Neural cell (in vitro differentiated cells): ENCODE data around the gene SLC10A7. TPM values are rescaled to one million over a fixed set of nuclear protein-coding genes. Genes with fewer than 3 reads are reported as not detected.

ENCODE experiments used
- H2AFZ ChIP-seq: fragments of 200-600, 300-800 bp; sonication (generic), shearing (Covaris generic); 2 replicates; pipeline ENCODE4 v1.6.0; 2014; ENCODE audit warnings: low read depth, mild to moderate bottlenecking, antibody characterized with exemption, low read length, moderate library complexity
- H3F3A ChIP-seq: fragments of 200-600 bp; shearing (Covaris generic); 2 replicates; pipeline ENCODE4 v1.6.1; 2016; ENCODE audit warnings: mild to moderate bottlenecking, moderate library complexity, mixed read lengths, antibody characterized with exemption, low read length; ENCODE audit not compliant: insufficient read depth, poor library complexity, severe bottlenecking
- H3K27ac ChIP-seq: fragments of 200-600, 300-800 bp; sonication (generic), shearing (Covaris generic); 2 replicates; pipeline ENCODE4 v1.5.1; 2014; ENCODE audit warnings: mild to moderate bottlenecking, low read length, moderate library complexity
- H3K27me3 ChIP-seq: fragments of 300-800, 200-600 bp; sonication (generic), shearing (Covaris generic); 2 replicates; pipeline ENCODE4 v1.6.0; 2014; ENCODE audit warnings: mild to moderate bottlenecking, low read depth, low read length, moderate library complexity; ENCODE audit not compliant: insufficient read depth
- H3K36me3 ChIP-seq: fragments of 300-800, 200-600 bp; sonication (generic), shearing (Covaris generic); 2 replicates; pipeline ENCODE4 v1.5.1; 2014; ENCODE audit warnings: mild to moderate bottlenecking, antibody characterized with exemption, low read length, moderate library complexity; ENCODE audit not compliant: insufficient read depth
- H3K4me2 ChIP-seq: fragments of 300-800, 200-600 bp; sonication (generic), shearing (Covaris generic); 2 replicates; pipeline ENCODE4 v1.6.0; 2014; ENCODE audit warnings: mild to moderate bottlenecking, low read length
- H3K4me3 ChIP-seq: fragments of 300-800, 200-600 bp; sonication (generic), shearing (Covaris generic); 2 replicates; pipeline ENCODE4 v1.5.1; 2014; ENCODE audit warnings: mild to moderate bottlenecking, low read length, moderate library complexity
- H3K79me2 ChIP-seq: fragments of 200-600 bp; shearing (Covaris generic); replicated peaks from 2 replicates; pipeline ENCODE4 v1.6.0; 2014; ENCODE audit warnings: mild to moderate bottlenecking, low read length, moderate library complexity; ENCODE audit not compliant: insufficient read depth
- H3K9ac ChIP-seq: fragments of 300-800, 200-600 bp; sonication (generic), shearing (Covaris generic); 2 replicates; pipeline ENCODE4 v1.6.1; 2016; ENCODE audit warnings: mild to moderate bottlenecking, low read length, mixed read lengths
- H3K9me2 ChIP-seq: fragments of 200-600 bp; shearing (Covaris generic); 2 replicates; pipeline ENCODE4 v1.6.1; 2016; ENCODE audit warnings: mild to moderate bottlenecking, low read length, mixed read lengths; ENCODE audit not compliant: insufficient read depth
- H3K9me3 ChIP-seq: fragments of 200-600, 300-800 bp; sonication (generic), shearing (Covaris generic); 2 replicates; pipeline ENCODE4 v1.6.1; 2016; ENCODE audit warnings: mild to moderate bottlenecking, mixed run types, low read length, moderate library complexity, mixed read lengths
- H4K20me1 ChIP-seq: fragments of 200-600 bp; shearing (Covaris generic); 2 replicates; pipeline ENCODE4 v1.6.1; 2016; ENCODE audit warnings: mild to moderate bottlenecking, mixed run types; ENCODE audit not compliant: insufficient read depth
- EP300 ChIP-seq: fragments of 450-650 bp; conservative IDR thresholded peaks from 2 replicates; pipeline ENCODE4 v1.6.1; 2014; ENCODE audit warnings: antibody characterized with exemption, mild to moderate bottlenecking, moderate library complexity; ENCODE audit not compliant: poor library complexity, severe bottlenecking
- EZH2 ChIP-seq: fragments of 200-600, 300-800 bp; shearing (Covaris generic), sonication (generic); IDR thresholded peaks from 2 replicates; pipeline ENCODE4 v1.6.1; 2014; ENCODE audit warnings: antibody characterized with exemption, low read length, borderline replicate concordance, mild to moderate bottlenecking; ENCODE audit not compliant: insufficient read depth, poor library complexity, severe bottlenecking
- MXI1 ChIP-seq: fragments of 450-650 bp; conservative IDR thresholded peaks from 2 replicates; pipeline ENCODE4 v1.6.1; 2014; ENCODE audit warnings: antibody characterized with exemption, mild to moderate bottlenecking; ENCODE audit not compliant: poor library complexity, severe bottlenecking
- POLR2AphosphoS5 ChIP-seq: IDR thresholded peaks from 2 replicates; pipeline ENCODE4 v1.6.1; 2012
- RAD21 ChIP-seq: fragments of 450-650 bp; conservative IDR thresholded peaks from 2 replicates; pipeline ENCODE4 v1.6.1; 2014; ENCODE audit warnings: antibody characterized with exemption, mild to moderate bottlenecking, moderate library complexity
- REST ChIP-seq: IDR thresholded peaks from 2 replicates; pipeline ENCODE4 v1.6.1; 2012; ENCODE audit warnings: borderline replicate concordance
- SMC3 ChIP-seq: fragments of 450-650 bp; conservative IDR thresholded peaks from 2 replicates; pipeline ENCODE4 v1.6.1; 2014; ENCODE audit warnings: antibody characterized with exemption, mild to moderate bottlenecking, moderate library complexity; ENCODE audit not compliant: poor library complexity
- TAF1 ChIP-seq: IDR thresholded peaks from 2 replicates; pipeline ENCODE4 v1.6.1; 2012; ENCODE audit warnings: low read depth
- polyA plus RNA-seq: library from polyadenylated mRNA; depleted of rRNA; stranded (reverse); fragments of >200 nt; gene quantifications from 2 replicates; pipeline ENCODE4 v1.2.3, GENCODE V29; 2014
- TF ChIP-seq, protein P1 (sequence below): fragments of 450-650 bp; IDR thresholded peaks from 2 replicates; pipeline ENCODE4 v1.5.1; 2014; ENCODE audit warnings: antibody characterized with exemption, mild to moderate bottlenecking, moderate library complexity; ENCODE audit not compliant: poor library complexity, severe bottlenecking

SLC10A7 gene
- polyA plus RNA-seq, 1 donor from 2014 or later, result 5.5 TPM

- no peaks in the 10 kb centered on the region for H3K79me2 ChIP-seq
- H3K9ac ChIP-seq, result no peak overlapping the region
- H3K4me2 ChIP-seq, result no peak overlapping the region
- H3F3A ChIP-seq, result no peaks in the 10 kb centered on the region
- TF ChIP-seq SMC3, result no peak
- no peak for TF ChIP-seq RAD21
- no peak for TF ChIP-seq REST
- no peak for TF ChIP-seq EP300
- TF ChIP-seq POLR2AphosphoS5, result no peak
- no peak for TF ChIP-seq MXI1
- TF ChIP-seq, protein P1, sequence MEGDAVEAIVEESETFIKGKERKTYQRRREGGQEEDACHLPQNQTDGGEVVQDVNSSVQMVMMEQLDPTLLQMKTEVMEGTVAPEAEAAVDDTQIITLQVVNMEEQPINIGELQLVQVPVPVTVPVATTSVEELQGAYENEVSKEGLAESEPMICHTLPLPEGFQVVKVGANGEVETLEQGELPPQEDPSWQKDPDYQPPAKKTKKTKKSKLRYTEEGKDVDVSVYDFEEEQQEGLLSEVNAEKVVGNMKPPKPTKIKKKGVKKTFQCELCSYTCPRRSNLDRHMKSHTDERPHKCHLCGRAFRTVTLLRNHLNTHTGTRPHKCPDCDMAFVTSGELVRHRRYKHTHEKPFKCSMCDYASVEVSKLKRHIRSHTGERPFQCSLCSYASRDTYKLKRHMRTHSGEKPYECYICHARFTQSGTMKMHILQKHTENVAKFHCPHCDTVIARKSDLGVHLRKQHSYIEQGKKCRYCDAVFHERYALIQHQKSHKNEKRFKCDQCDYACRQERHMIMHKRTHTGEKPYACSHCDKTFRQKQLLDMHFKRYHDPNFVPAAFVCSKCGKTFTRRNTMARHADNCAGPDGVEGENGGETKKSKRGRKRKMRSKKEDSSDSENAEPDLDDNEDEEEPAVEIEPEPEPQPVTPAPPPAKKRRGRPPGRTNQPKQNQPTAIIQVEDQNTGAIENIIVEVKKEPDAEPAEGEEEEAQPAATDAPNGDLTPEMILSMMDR, result no peak
- TF ChIP-seq TAF1, result no peak
- no peak for TF ChIP-seq EZH2
- no peak overlapping the region for H3K4me3 ChIP-seq
- H3K9me2 ChIP-seq, result no peaks in the 10 kb centered on the region
- no peaks in the 10 kb centered on the region for H3K36me3 ChIP-seq
- no peaks in the 10 kb centered on the region for H4K20me1 ChIP-seq
- H2AFZ ChIP-seq, result no peak overlapping the region
- H3K27me3 ChIP-seq, result no peaks in the 10 kb centered on the region
- H3K9me3 ChIP-seq, result no peaks in the 10 kb centered on the region
- no peak overlapping the region for H3K27ac ChIP-seq
Measured at GRCh38 chr4:146244496-146244895, 277.2 kb downstream of the SLC10A7 start.

DNA sequence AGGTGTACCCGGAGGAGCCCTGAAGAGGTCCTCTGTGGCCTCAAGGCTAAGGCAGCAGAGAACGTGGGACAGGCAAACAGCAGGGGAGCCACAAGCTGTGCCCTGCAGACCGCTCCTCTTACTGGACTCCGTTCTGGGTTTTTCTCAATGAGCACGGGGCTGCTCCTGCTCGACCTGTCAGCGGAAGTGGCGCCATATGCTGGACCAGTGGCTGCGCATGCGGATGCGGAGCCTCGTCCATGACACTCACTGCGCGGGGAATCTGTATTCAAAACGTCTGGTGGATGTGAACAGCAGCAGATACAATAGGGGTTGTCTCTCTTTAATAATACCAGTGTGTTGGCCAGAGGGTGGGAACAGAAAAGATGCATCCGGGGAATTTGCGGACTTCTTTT is 277.9 kb downstream of the SLC10A7 start:
- H3K27me3 ChIP-seq, result no peaks in the 10 kb centered on the region
- H3K36me3 ChIP-seq, result no peaks in the 10 kb centered on the region
- TF ChIP-seq POLR2AphosphoS5 (no peak), EP300 (no peak), MXI1 (no peak), SMC3 (no peak), RAD21 (no peak), EZH2 (no peak), REST (no peak), TAF1 (no peak)
- TF ChIP-seq, protein P1, result no peak
- H2AFZ ChIP-seq, result no peak overlapping the region
- H3K9me2 ChIP-seq, result no peaks in the 10 kb centered on the region
- no peak overlapping the region for H3K4me3 ChIP-seq
- no peaks in the 10 kb centered on the region for H3F3A ChIP-seq
- no peak overlapping the region for H3K27ac ChIP-seq
- no peaks in the 10 kb centered on the region for H3K9me3 ChIP-seq
- no peak overlapping the region for H3K4me2 ChIP-seq
- H3K79me2 ChIP-seq, result no peaks in the 10 kb centered on the region
- no peaks in the 10 kb centered on the region for H4K20me1 ChIP-seq
- no peak overlapping the region for H3K9ac ChIP-seq
